Common myeloid progenitor, CD34-positive (primary cell): ENCODE data around the gene SUGP1.
A peak's percentile ranks its signal among the peaks of the same experiment; 100 is the strongest.

Experiments
- CTCF ChIA-PET: fragments of 350-600 bp; sonication (Branson Sonifier 250); formaldehyde crosslinking; loops from one replicate; lab custom pipeline; 2021; ENCODE audit warnings: antibody characterized with exemption; lab: Charles Lee
- POLR2A ChIA-PET: fragments of 350-600 bp; sonication (Branson Sonifier 250); formaldehyde crosslinking; loops from one replicate; lab custom pipeline; 2021; ENCODE audit warnings: antibody characterized with exemption; lab: Charles Lee
- DNase-seq, 3 donors: peaks; one replicate each; pipeline versions ENCODE4 v3.0.0 to v3.0.0-alpha.2; 2013
- H3K27ac ChIP-seq, 2 experiments: 1 replicate in 1 of 2; 2 replicates in 1 of 2; pipeline ENCODE4 v1.7.0; 2013; ENCODE audit warnings: inconsistent platforms in 2 of 2, low read length in 2 of 2, mild to moderate bottlenecking in 2 of 2, low read depth in 1 of 2, moderate library complexity in 1 of 2; ENCODE audit not compliant: severe bottlenecking in 2 of 2, insufficient read depth in 1 of 2, poor library complexity in 1 of 2
- H3K27me3 ChIP-seq, 5 experiments: replicated peaks in 2 of 5; 1 replicate in 3 of 5; 2 replicates in 2 of 5; pipeline versions ENCODE4 v1.6.1 to v1.7.0; 2013; ENCODE audit warnings: low read length in 4 of 5, mild to moderate bottlenecking in 2 of 5, moderate library complexity in 2 of 5, inconsistent platforms in 1 of 5; ENCODE audit not compliant: insufficient read depth in 5 of 5, control insufficient read depth in 4 of 5
- H3K36me3 ChIP-seq, 4 experiments: 1 replicate in 2 of 4; 2 replicates in 2 of 4; pipeline versions ENCODE4 v1.6.1 to v1.7.0; 2013; ENCODE audit warnings: low read length in 3 of 4, control low read depth in 1 of 4, mild to moderate bottlenecking in 1 of 4; ENCODE audit not compliant: control insufficient read depth in 4 of 4, insufficient read depth in 4 of 4
- H3K4me1 ChIP-seq, 4 experiments: 1 replicate in 3 of 4; 2 replicates in 1 of 4; pipeline versions ENCODE4 v1.6.1 to v1.7.1; 2013; ENCODE audit warnings: low read length in 3 of 4, mild to moderate bottlenecking in 3 of 4, control low read depth in 1 of 4, inconsistent platforms in 1 of 4, moderate library complexity in 1 of 4; ENCODE audit not compliant: control insufficient read depth in 4 of 4, insufficient read depth in 4 of 4; ENCODE audit errors: control extremely low read depth in 1 of 4
- H3K4me3 ChIP-seq, 7 experiments: 1 replicate in 4 of 7; 2 replicates in 3 of 7; pipeline versions ENCODE4 v1.5.1 to v1.7.0; 2013; ENCODE audit warnings: mild to moderate bottlenecking in 7 of 7, low read length in 6 of 7, moderate library complexity in 6 of 7, inconsistent platforms in 2 of 7, low read depth in 2 of 7, control low read depth in 1 of 7; ENCODE audit not compliant: insufficient read depth in 4 of 7, control insufficient read depth in 1 of 7; ENCODE audit errors: extremely low read depth in 1 of 7
- H3K9me3 ChIP-seq, 5 experiments: 1 replicate in 4 of 5; 2 replicates in 1 of 5; pipeline versions ENCODE4 v1.6.1 to v1.7.1; 2013; ENCODE audit warnings: low read length in 4 of 5, mild to moderate bottlenecking in 2 of 5, inconsistent platforms in 1 of 5, low read depth in 1 of 5, moderate library complexity in 1 of 5; ENCODE audit not compliant: control insufficient read depth in 4 of 5, insufficient read depth in 2 of 5; ENCODE audit errors: control extremely low read depth in 1 of 5
- WGBS: methylation state at CpG from one replicate; pipeline ENCODE4 v1.1.5; 2013; ENCODE audit not compliant: insufficient coverage; 5-methylcytosine and 5-hydroxymethylcytosine counted together

The SUGP1 gene

GRCh38 chr19:19316082-19316481, 4.2 kb downstream of the SUGP1 start:
- Histone ChIP-seq H3K27ac (no peak overlapping the region), H3K4me1 (peaks cover 3 to 13% (median 11%) of the 10 kb centered on the region in 4 experiments), H3K4me3 (no peak overlapping the region), H3K9me3 (no peaks in the 10 kb centered on the region), H3K27me3 (no peaks in the 10 kb centered on the region), H3K36me3 (peaks cover 2 to 42% (median 25%) of the 10 kb centered on the region in 4 experiments)
- DNase-seq, result no peak
- POLR2A ChIA-PET, result interaction anchor here (1.1 kb wide), 1 partner anchor 11 kb away, joined by 3 read pairs; no protein-coding TSS in a partner anchor
- CTCF ChIA-PET, result interaction anchor here (1.1 to 1.2 kb wide), 2 partner anchors 10 to 13 kb away, joined by 3 to 4 read pairs; no protein-coding TSS in a partner anchor
- WGBS, result 100% methylated on average over 1 of the region's 1 CpG

GRCh38 chr19:19315444-19315843, 4.9 kb downstream of the SUGP1 start:
- POLR2A ChIA-PET, result interaction anchor here (0.6 kb wide), 1 partner anchor 112 kb away, joined by 3 read pairs; no protein-coding TSS in a partner anchor
- H3K27ac ChIP-seq, result peak overlapping the region in 1 of 2 experiments; percentile 14
- 96% methylated on average over 2 of the region's 2 CpGs for WGBS
- H3K9me3 ChIP-seq, result no peaks in the 10 kb centered on the region
- peaks cover 3 to 13% (median 11%) of the 10 kb centered on the region in 4 experiments for H3K4me1 ChIP-seq
- no peaks in the 10 kb centered on the region for H3K27me3 ChIP-seq
- CTCF ChIA-PET, result interaction anchor here (1.1 to 1.2 kb wide), 2 partner anchors 10 to 13 kb away, joined by 3 to 4 read pairs; no protein-coding TSS in a partner anchor
- H3K4me3 ChIP-seq, result no peak overlapping the region
- no peak for DNase-seq
- peaks cover 2 to 47% (median 27%) of the 10 kb centered on the region in 4 experiments for H3K36me3 ChIP-seq

- H3K27me3 ChIP-seq, result no peaks in the 10 kb centered on the region
- no peak for DNase-seq
- POLR2A ChIA-PET, result interaction anchor here (0.7 kb wide), 1 partner anchor 33 kb away, joined by 3 read pairs; no protein-coding TSS in a partner anchor
- H3K4me1 ChIP-seq, result no peaks in the 10 kb centered on the region
- H3K9me3 ChIP-seq, result no peaks in the 10 kb centered on the region
- CTCF ChIA-PET, result no interaction called here
- H3K4me3 ChIP-seq, result no peak overlapping the region
- peaks cover 13 to 85% (median 57%) of the 10 kb centered on the region in 4 experiments for H3K36me3 ChIP-seq
- H3K27ac ChIP-seq, result no peak overlapping the region
- 97% methylated on average over 10 of the region's 10 CpGs for WGBS
These were observed 11.9 kb downstream of the SUGP1 start for GRCh38 chr19:19308373-19308772.

GRCh38 chr19:19306191-19306590, 14.1 kb downstream of the SUGP1 start:
- Histone ChIP-seq H3K27ac (no peak overlapping the region), H3K4me1 (no peaks in the 10 kb centered on the region), H3K4me3 (no peak overlapping the region), H3K27me3 (no peaks in the 10 kb centered on the region), H3K36me3 (peaks cover 25 to 90% (median 66%) of the 10 kb centered on the region in 4 experiments), H3K9me3 (no peaks in the 10 kb centered on the region)
- POLR2A ChIA-PET, result interaction anchor here (0.6 kb wide), 1 partner anchor 79 kb away, joined by 6 read pairs; no protein-coding TSS in a partner anchor
- no peak for DNase-seq
- CTCF ChIA-PET, result interaction anchor here (1.0 to 1.2 kb wide), 2 partner anchors 9 to 19 kb away, joined by 3 read pairs; no protein-coding TSS in a partner anchor
- WGBS, result 97% methylated on average over 9 of the region's 9 CpGs

GRCh38 chr19:19305696-19306095, 14.6 kb downstream of the SUGP1 start:
- POLR2A ChIA-PET, result interaction anchor here (1.1 kb wide), 1 partner anchor 11 kb away, joined by 3 read pairs; no protein-coding TSS in a partner anchor
- over 99% methylated on average over 13 of the region's 16 CpGs for WGBS

GRCh38 chr19:19305066-19305465, 15.2 kb downstream of the SUGP1 start:
- DNase-seq, result no peak
- ChIA-PET CTCF (interaction anchor here (1.0 kb wide), 1 partner anchor 8 kb away, joined by 3 read pairs; no protein-coding TSS in a partner anchor), POLR2A (interaction anchor here (1.1 kb wide), 1 partner anchor 11 kb away, joined by 3 read pairs; no protein-coding TSS in a partner anchor)
- Histone ChIP-seq H3K4me3 (no peak overlapping the region), H3K27ac (no peak overlapping the region), H3K9me3 (no peaks in the 10 kb centered on the region), H3K4me1 (no peaks in the 10 kb centered on the region), H3K27me3 (no peaks in the 10 kb centered on the region), H3K36me3 (peaks cover 25 to 91% (median 71%) of the 10 kb centered on the region in 4 experiments)
- WGBS, result 98% methylated on average over 5 of the region's 10 CpGs

More at GRCh38 chr19:19305696-19306095, 14.6 kb downstream of the SUGP1 start:
- Histone ChIP-seq H3K4me3 (no peak overlapping the region), H3K36me3 (peaks cover 29 to 91% (median 70%) of the 10 kb centered on the region in 4 experiments), H3K27ac (no peak overlapping the region), H3K27me3 (no peaks in the 10 kb centered on the region), H3K4me1 (no peaks in the 10 kb centered on the region), H3K9me3 (no peaks in the 10 kb centered on the region)
- CTCF ChIA-PET, result interaction anchor here (1.0 to 1.2 kb wide), 2 partner anchors 9 to 19 kb away, joined by 3 read pairs; no protein-coding TSS in a partner anchor
- DNase-seq, result no peak
